Body of pancreas (tissue), 4 donors: ENCODE results near the gene FOXJ3. TPM values are rescaled to one million over a fixed set of nuclear protein-coding genes. Genes with fewer than 3 reads are reported as not detected.
A peak's percentile ranks its signal among the peaks of the same experiment; 100 is the strongest.

ENCODE experiments used
- ATAC-seq: fragments of 150-250 bp; one replicate; pipeline ENCODE4 v1.9.1; 2016
- DNase-seq, 4 donors: peaks; one replicate each; pipeline ENCODE4 v3.0.0-alpha.2; 2019
- H3K27ac ChIP-seq, 4 donors: fragments of 200-600 bp; sonication (generic); 1 replicate in 3 of 4; 2 replicates in 1 of 4; pipeline versions ENCODE4 v1.5.1 to v1.6.1; 2016 to 2019; ENCODE audit warnings: mild to moderate bottlenecking in 1 of 4, mixed read lengths in 1 of 4, moderate library complexity in 1 of 4
- H3K27me3 ChIP-seq, 2 donors: fragments of 200-600 bp; sonication (generic); one replicate each; pipeline ENCODE4 v1.6.0; 2016; ENCODE audit warnings: mild to moderate bottlenecking in 1 of 2
- H3K36me3 ChIP-seq, 2 donors: fragments of 200-600 bp; sonication (generic); replicated peaks in 1 of 2; 2 replicates each; pipeline ENCODE4 v1.5.1; 2016; ENCODE audit warnings: low read depth in 2 of 2; ENCODE audit not compliant: insufficient read depth in 1 of 2
- H3K4me1 ChIP-seq: fragments of 200-600 bp; sonication (generic); one replicate; pipeline ENCODE4 v1.6.0; 2016
- H3K4me3 ChIP-seq, 2 donors: fragments of 200-600 bp; sonication (generic); 1 replicate in 1 of 2; 2 replicates in 1 of 2; pipeline ENCODE4 v1.5.1; 2016 to 2019
- H3K9me3 ChIP-seq, 3 donors: fragments of 200-600 bp; sonication (generic); 1 replicate in 2 of 3; 2 replicates in 1 of 3; pipeline ENCODE4 v1.5.1; 2016
- POLR2A ChIP-seq, 3 donors: fragments of 450-650 bp; IDR thresholded peaks; one replicate each; pipeline ENCODE4 v1.6.1; 2016; ENCODE audit warnings: antibody characterized with exemption in 3 of 3, mild to moderate bottlenecking in 2 of 3
- whole genome bisulfite sequencing, 2 donors: methylation state at CpG; one replicate each; pipeline ENCODE4 v1.1.5; 2017; 5-methylcytosine and 5-hydroxymethylcytosine counted together
- intact Hi-C: fragments of 100-400 bp; cut with DNase I; formaldehyde crosslinking; loops from one replicate; pipeline ENCODE4 v1.15.1; 2023
- total RNA-seq, 2 donors: library from RNA; depleted of rRNA; stranded (reverse); fragments of >200 nt; gene quantifications; one replicate each; pipeline ENCODE4 v1.1.0, GENCODE V29; 2016
- TF ChIP-seq, protein P1 (sequence below), 7 experiments: fragments of 450-650 bp in 4 of 7; fragments of 200-600 bp in 3 of 7; sonication (generic) in 3 of 7; IDR thresholded peaks; one replicate each; pipeline ENCODE4 v1.5.1; 2016 to 2019; ENCODE audit warnings: antibody characterized with exemption in 7 of 7

The FOXJ3 gene
- total RNA-seq, 2 donors from 2014 or later = 25.2 to 50.4 TPM

DNA sequence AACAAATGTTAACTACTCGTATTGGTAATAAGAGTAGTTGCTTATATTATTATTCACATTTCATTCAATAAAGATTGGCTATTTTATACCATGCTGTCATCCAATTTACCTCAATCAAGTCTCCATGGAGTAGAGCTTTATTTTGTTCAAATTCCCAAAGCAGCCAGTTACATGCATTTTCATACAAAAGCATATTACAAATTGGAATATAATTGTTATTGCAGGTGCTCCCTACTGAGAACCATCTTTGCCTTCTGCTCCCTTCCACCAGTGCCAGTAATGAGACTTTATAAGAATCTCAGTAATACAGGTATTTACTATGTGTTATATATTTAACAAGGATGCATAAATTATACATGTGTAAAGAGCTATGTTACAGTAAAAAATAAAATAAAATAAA, 54.2 kb downstream of the FOXJ3 start:
- WGBS, 2 donors = 91 to 97% methylated on average over 1 of the region's 1 CpG
- no peak overlapping the region for H3K4me3 ChIP-seq
- no peaks in the 10 kb centered on the region for H3K27me3 ChIP-seq
- intact Hi-C loops = no loop called here
- peaks cover 27% of the 10 kb centered on the region for H3K4me1 ChIP-seq
- no peak overlapping the region for H3K27ac ChIP-seq
- no peaks in the 10 kb centered on the region for H3K9me3 ChIP-seq
- ATAC-seq (no peak), DNase-seq (no peak)
- TF ChIP-seq, protein P1, sequence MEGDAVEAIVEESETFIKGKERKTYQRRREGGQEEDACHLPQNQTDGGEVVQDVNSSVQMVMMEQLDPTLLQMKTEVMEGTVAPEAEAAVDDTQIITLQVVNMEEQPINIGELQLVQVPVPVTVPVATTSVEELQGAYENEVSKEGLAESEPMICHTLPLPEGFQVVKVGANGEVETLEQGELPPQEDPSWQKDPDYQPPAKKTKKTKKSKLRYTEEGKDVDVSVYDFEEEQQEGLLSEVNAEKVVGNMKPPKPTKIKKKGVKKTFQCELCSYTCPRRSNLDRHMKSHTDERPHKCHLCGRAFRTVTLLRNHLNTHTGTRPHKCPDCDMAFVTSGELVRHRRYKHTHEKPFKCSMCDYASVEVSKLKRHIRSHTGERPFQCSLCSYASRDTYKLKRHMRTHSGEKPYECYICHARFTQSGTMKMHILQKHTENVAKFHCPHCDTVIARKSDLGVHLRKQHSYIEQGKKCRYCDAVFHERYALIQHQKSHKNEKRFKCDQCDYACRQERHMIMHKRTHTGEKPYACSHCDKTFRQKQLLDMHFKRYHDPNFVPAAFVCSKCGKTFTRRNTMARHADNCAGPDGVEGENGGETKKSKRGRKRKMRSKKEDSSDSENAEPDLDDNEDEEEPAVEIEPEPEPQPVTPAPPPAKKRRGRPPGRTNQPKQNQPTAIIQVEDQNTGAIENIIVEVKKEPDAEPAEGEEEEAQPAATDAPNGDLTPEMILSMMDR (IDR thresholded peaks at IDR 0.05) = no peak
- TF ChIP-seq POLR2A (IDR thresholded peaks at IDR 0.05) = no peak
- H3K36me3 ChIP-seq = peaks cover 0 to 5% of the 10 kb centered on the region in 2 donors

DNA sequence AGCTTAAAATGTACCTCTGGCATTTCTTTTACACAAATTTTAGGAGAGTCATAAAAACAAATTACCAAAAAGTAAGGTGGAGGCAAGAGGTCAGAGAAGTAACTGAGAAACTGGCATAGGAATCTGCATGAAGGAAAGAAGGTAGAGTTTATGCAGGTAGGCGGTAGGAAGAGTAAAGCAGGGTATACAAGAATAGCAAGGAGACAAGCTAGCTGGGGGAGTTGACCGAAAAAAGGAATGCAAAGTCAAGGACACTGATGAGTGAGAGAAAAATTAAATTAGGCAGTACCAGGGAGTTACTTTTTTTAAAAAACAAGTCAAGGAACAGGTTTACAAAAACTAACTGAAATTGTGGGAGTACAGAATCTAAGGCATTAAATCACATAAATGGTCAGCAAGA, 56.0 kb downstream of the FOXJ3 start:
- peaks cover 22% of the 10 kb centered on the region for H3K4me1 ChIP-seq
- 27 to 37% methylated on average over 2 of the region's 2 CpGs for WGBS, 2 donors
- ATAC-seq (no peak), DNase-seq (no peak)
- H3K27ac ChIP-seq = no peak overlapping the region
- TF ChIP-seq, protein P1 (IDR thresholded peaks at IDR 0.05) = no peak
- no peak for TF ChIP-seq POLR2A (IDR thresholded peaks at IDR 0.05)
- H3K9me3 ChIP-seq = no peaks in the 10 kb centered on the region
- H3K36me3 ChIP-seq = peaks cover 0 to 5% of the 10 kb centered on the region in 2 donors
- H3K4me3 ChIP-seq = no peak overlapping the region
- intact Hi-C loops = no loop called here
- H3K27me3 ChIP-seq = no peaks in the 10 kb centered on the region

DNA sequence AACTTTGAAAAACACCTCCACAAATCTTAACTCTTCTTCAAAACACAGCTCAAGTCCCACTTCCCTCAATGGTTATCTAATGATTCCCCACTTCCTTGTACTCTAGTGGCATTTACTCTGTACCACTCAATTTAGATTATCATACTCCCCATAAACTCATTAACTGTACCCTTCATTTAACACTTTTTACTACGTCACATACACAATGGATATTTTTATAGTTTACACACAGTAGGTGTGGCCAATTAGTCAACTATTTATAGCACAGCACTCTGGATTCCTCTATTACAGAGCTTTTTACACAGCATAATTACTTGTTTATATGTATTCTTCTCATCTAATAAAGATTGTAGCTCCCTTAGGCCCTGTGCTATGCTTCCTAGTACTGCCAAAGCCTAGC, 62.1 kb downstream of the FOXJ3 start:
- 92 to 100% methylated on average over 1 of the region's 1 CpG for WGBS, 2 donors
- H3K9me3 ChIP-seq = no peaks in the 10 kb centered on the region
- peaks cover 0 to 5% of the 10 kb centered on the region in 2 donors for H3K36me3 ChIP-seq
- TF ChIP-seq, protein P1 (IDR thresholded peaks at IDR 0.05) = no peak
- no peak for TF ChIP-seq POLR2A (IDR thresholded peaks at IDR 0.05)
- H3K27ac ChIP-seq = no peak overlapping the region
- intact Hi-C loops = no loop called here
- no peaks in the 10 kb centered on the region for H3K4me1 ChIP-seq
- H3K27me3 ChIP-seq = no peaks in the 10 kb centered on the region
- H3K4me3 ChIP-seq = no peak overlapping the region
- DNase-seq (no peak), ATAC-seq (no peak)

DNA sequence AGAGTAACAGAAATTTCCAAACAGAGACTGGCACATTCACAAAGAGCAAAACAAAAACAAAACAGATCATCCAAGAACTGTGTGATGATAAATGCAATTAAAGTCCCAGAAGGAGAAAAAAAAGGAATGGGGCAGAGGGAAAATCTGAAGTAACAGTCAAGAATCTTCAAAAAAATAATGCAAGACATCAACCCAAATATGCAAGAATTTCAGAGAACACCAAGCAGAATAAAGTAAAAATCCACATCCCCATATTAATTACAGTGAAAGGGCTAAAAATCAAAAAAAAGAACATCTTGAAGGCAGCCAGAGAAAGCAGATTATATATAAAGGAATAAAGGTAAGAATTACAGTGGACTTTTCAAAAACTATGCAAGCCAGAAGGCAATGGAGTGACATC, 67.1 kb downstream of the FOXJ3 start:
- H3K4me3 ChIP-seq = no peak overlapping the region
- H3K4me1 ChIP-seq = peaks cover 15% of the 10 kb centered on the region
- intact Hi-C loops = no loop called here
- no peak overlapping the region for H3K27ac ChIP-seq
- ATAC-seq = no peak
- no peak for DNase-seq
- no peaks in the 10 kb centered on the region for H3K27me3 ChIP-seq
- no peaks in the 10 kb centered on the region for H3K9me3 ChIP-seq
- H3K36me3 ChIP-seq = no peaks in the 10 kb centered on the region
- no peak for TF ChIP-seq POLR2A (IDR thresholded peaks at IDR 0.05)
- TF ChIP-seq, protein P1 (IDR thresholded peaks at IDR 0.05) = no peak

DNA sequence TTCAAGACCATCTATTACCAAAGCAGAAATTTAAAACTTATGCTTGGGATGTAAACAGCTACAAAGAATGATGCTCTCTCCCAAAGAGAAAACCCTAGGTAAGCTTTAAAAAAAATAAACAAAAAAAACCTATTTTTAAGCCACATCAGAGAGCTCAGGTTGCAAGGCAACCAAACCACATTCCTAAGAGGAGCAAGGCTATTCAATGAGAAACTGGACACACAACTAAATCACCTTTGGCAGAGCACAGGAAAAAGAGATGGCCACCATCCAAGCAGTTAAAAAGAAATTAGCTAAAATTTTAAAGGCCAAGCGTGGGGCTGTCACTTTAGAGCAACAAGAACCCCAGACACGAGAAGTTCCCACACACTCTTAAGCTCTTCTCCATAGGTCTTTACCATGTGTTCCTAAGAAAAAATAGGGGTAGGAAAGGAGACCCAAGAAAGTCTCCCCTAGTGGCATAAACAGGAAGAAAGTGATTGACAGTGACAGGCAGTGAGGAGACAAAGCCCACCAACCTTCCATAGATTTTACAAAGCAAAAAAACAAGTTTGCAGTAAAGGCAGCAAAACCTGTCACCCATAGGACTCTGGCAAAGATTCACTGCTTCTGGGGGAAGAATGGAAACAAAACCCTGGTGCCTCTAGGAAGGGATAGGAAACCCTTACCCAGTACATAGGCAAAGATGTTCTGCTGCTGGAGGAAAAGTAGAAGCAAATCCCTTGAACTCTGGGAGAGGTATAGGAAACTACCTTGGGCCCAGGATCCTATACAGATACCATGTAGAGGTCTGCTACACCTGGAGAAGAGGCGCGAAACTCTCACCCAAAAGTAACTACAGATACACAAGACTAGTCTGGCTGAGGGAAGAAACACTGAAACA, 68.5 kb downstream of the FOXJ3 start:
- no peaks in the 10 kb centered on the region for H3K27me3 ChIP-seq
- H3K4me3 ChIP-seq = no peak overlapping the region
- no peaks in the 10 kb centered on the region for H3K36me3 ChIP-seq
- ATAC-seq (peak; percentile 71), DNase-seq (peak in 2 of 4 donors; percentile 8 to 28)
- H3K4me1 ChIP-seq = peaks cover 15% of the 10 kb centered on the region
- H3K27ac ChIP-seq = peak overlapping the region in 2 of 4 donors; percentile 20 to 34
- no peak for TF ChIP-seq POLR2A (IDR thresholded peaks at IDR 0.05)
- TF ChIP-seq, protein P1 (IDR thresholded peaks at IDR 0.05) = peak in 1 of 7 experiments; percentile 18
- 55 to 59% methylated on average over 4 of the region's 4 CpGs for WGBS, 2 donors
- intact Hi-C loops = no loop called here
- no peaks in the 10 kb centered on the region for H3K9me3 ChIP-seq
